Upper lobe of right lung (tissue), 1 donor: ENCODE measurements around the gene CCDC38. TPM values are rescaled to one million over a fixed set of nuclear protein-coding genes. Genes with fewer than 3 reads are reported as not detected.

Source experiments
- ATAC-seq: fragments of 200-7000 bp; cut with Tn5 transposase; one replicate; pipeline ENCODE4 v1.9.1; 2020; ENCODE audit warnings: mild to moderate bottlenecking, moderate library complexity
- DNase-seq: peaks from one replicate; pipeline ENCODE4 v3.0.0-alpha.2; 2020
- H3K27ac ChIP-seq: fragments of 200-600 bp; one replicate; pipeline ENCODE4 v1.8.0; 2022
- H3K27me3 ChIP-seq: fragments of 200-600 bp; one replicate; pipeline ENCODE4 v1.8.0; 2022; ENCODE audit warnings: mild to moderate bottlenecking
- H3K36me3 ChIP-seq: fragments of 200-600 bp; one replicate; pipeline ENCODE4 v1.8.0; 2022
- H3K4me1 ChIP-seq: fragments of 200-600 bp; one replicate; pipeline ENCODE4 v1.8.0; 2022
- H3K4me3 ChIP-seq: fragments of 200-600 bp; one replicate; pipeline ENCODE4 v1.8.0; 2022; ENCODE audit warnings: mild to moderate bottlenecking
- H3K9me3 ChIP-seq: fragments of 200-600 bp; one replicate; pipeline ENCODE4 v1.8.0; 2022
- CTCF ChIP-seq: fragments of 200-600 bp; IDR thresholded peaks from one replicate; pipeline ENCODE4 v1.8.0; 2022; ENCODE audit warnings: antibody characterized with exemption
- intact Hi-C: fragments of 100-400 bp; cut with DNase I; formaldehyde crosslinking; loops from one replicate; pipeline ENCODE4 v1.11.0; 2022
- total RNA-seq: library from RNA; stranded (reverse); fragmentation: NEBNext Ultra II Directional; extraction: Animal tissue kit (Norgen Biotek cat#: 25700); gene quantifications from one replicate; pipeline ENCODE4 v1.2.1, GENCODE V29; 2021
- donor health status: DM: no; HTN: yes; CAD: no; lungs with severe emphysema.

CCDC38 gene
- total RNA-seq, 1 donor from 2014 or later, result not detected

- Histone ChIP-seq H3K27ac (no peak overlapping the region), H3K36me3 (no peaks in the 10 kb centered on the region), H3K4me3 (no peak overlapping the region), H3K9me3 (peaks cover 11% of the 10 kb centered on the region), H3K27me3 (no peaks in the 10 kb centered on the region), H3K4me1 (no peaks in the 10 kb centered on the region)
- intact Hi-C loops, result no loop called here
- no peak for DNase-seq
- ATAC-seq, result no peak
- TF ChIP-seq CTCF, result no peak
These were observed 61.0 kb downstream of the CCDC38 start for GRCh38 chr12:95881331-95881955.

- intact Hi-C loops, result no loop called here
These were observed 61.5 kb downstream of the CCDC38 start for GRCh38 chr12:95880895-95881294.

GRCh38 chr12:95877622-95878021 is 64.8 kb downstream of the CCDC38 start:
- TF ChIP-seq CTCF, result no peak
- Histone ChIP-seq H3K36me3 (no peaks in the 10 kb centered on the region), H3K27me3 (no peaks in the 10 kb centered on the region), H3K4me3 (no peak overlapping the region), H3K27ac (no peak overlapping the region), H3K9me3 (no peaks in the 10 kb centered on the region), H3K4me1 (no peaks in the 10 kb centered on the region)
- intact Hi-C loops, result no loop called here
- no peak for ATAC-seq
- DNase-seq, result no peak

More at GRCh38 chr12:95880895-95881294, 61.5 kb downstream of the CCDC38 start:
- Histone ChIP-seq H3K27me3 (no peaks in the 10 kb centered on the region), H3K4me1 (no peaks in the 10 kb centered on the region), H3K27ac (no peak overlapping the region), H3K36me3 (no peaks in the 10 kb centered on the region), H3K4me3 (no peak overlapping the region), H3K9me3 (peaks cover 11% of the 10 kb centered on the region)
- ATAC-seq (no peak), DNase-seq (no peak)
- no peak for TF ChIP-seq CTCF

- no peaks in the 10 kb centered on the region for H3K4me1 ChIP-seq
- H3K9me3 ChIP-seq, result no peaks in the 10 kb centered on the region
- intact Hi-C loops, result no loop called here
- H3K36me3 ChIP-seq, result peaks cover 9% of the 10 kb centered on the region
- DNase-seq, result no peak
- H3K27me3 ChIP-seq, result no peaks in the 10 kb centered on the region
- no peak overlapping the region for H3K27ac ChIP-seq
- ATAC-seq, result no peak
- H3K4me3 ChIP-seq, result no peak overlapping the region
- TF ChIP-seq CTCF, result no peak
These were observed 68.0 kb downstream of the CCDC38 start for GRCh38 chr12:95874452-95874851.

- ATAC-seq, result no peak
- no peak for TF ChIP-seq CTCF
- intact Hi-C loops, result no loop called here
- no peak for DNase-seq
- Histone ChIP-seq H3K4me1 (no peaks in the 10 kb centered on the region), H3K4me3 (no peak overlapping the region), H3K27ac (no peak overlapping the region), H3K9me3 (no peaks in the 10 kb centered on the region), H3K27me3 (no peaks in the 10 kb centered on the region), H3K36me3 (peaks cover 28% of the 10 kb centered on the region)
These were observed 71.5 kb downstream of the CCDC38 start for GRCh38 chr12:95870897-95871296.

- no peak overlapping the region for H3K4me3 ChIP-seq
- no peak for TF ChIP-seq CTCF
- intact Hi-C loops, result no loop called here
- H3K4me1 ChIP-seq, result peaks cover 11% of the 10 kb centered on the region
- H3K9me3 ChIP-seq, result no peaks in the 10 kb centered on the region
- H3K27me3 ChIP-seq, result no peaks in the 10 kb centered on the region
- no peak overlapping the region for H3K27ac ChIP-seq
- H3K36me3 ChIP-seq, result peaks cover 64% of the 10 kb centered on the region
- ATAC-seq (no peak), DNase-seq (no peak)
These were observed 79.1 kb downstream of the CCDC38 start for GRCh38 chr12:95863337-95863736.
